Fibroblast of skin of right quadriceps (primary cell): Measurements from ENCODE around the gene SLC2A10.

Experiments
- DNase-seq: peaks from one replicate; pipeline ENCODE4 v3.0.0-alpha.2; 2013

The SLC2A10 gene

GRCh38 chr20:46704714-46705377, 4.6 kb upstream of the SLC2A10 start:
- peak; percentile 40 for DNase-seq

GRCh38 chr20:46705378-46705729, 4.1 kb upstream of the SLC2A10 start:
- DNase-seq: peak; percentile 82

- no peak for DNase-seq
Measured at GRCh38 chr20:46706242-46706641, 3.2 kb upstream of the SLC2A10 start.

GRCh38 chr20:46708172-46708860, 1.1 kb upstream of the SLC2A10 start:
- DNase-seq: no peak

GRCh38 chr20:46709055-46709458, 392 bp upstream of the SLC2A10 start:
- no peak for DNase-seq

- no peak for DNase-seq
Measured at GRCh38 chr20:46710153-46710913, 884 bp downstream of the SLC2A10 start.

GRCh38 chr20:46712056-46712636, 2.7 kb downstream of the SLC2A10 start:
- no peak for DNase-seq

GRCh38 chr20:46713957-46714834, 4.7 kb downstream of the SLC2A10 start:
- no peak for DNase-seq

DNA sequence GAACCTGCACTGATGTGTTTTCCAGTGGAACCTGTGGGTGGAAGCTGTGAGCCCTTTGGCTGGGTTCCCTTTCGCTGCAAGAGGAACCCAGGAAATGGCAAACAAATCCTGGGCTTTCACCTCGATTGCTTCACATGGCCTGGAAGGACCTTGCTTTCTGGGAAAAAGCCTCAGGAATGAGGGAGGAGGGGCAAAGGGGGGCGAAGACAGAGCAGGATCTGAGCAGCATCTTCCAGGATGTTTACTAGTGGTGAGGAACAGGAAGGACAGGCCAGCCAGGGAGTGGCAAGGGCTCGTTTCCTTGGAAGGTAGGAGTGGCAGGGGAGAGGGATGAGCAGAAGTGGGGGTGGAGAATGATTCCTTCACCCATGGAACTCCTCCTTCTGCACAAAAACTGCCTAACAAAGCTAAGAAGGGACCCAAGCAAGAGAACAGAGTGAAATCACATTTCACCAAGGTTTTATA, 5.9 kb downstream of the SLC2A10 start:
- peak; percentile 89 for DNase-seq

GRCh38 chr20:46717818-46718541, 8.5 kb downstream of the SLC2A10 start:
- no peak for DNase-seq

GRCh38 chr20:46720019-46720418, 10.6 kb downstream of the SLC2A10 start:
- DNase-seq: no peak

GRCh38 chr20:46720776-46721425, 11.5 kb downstream of the SLC2A10 start:
- DNase-seq: no peak

- no peak for DNase-seq
Measured at GRCh38 chr20:46721476-46721875, 12.0 kb downstream of the SLC2A10 start.

DNA sequence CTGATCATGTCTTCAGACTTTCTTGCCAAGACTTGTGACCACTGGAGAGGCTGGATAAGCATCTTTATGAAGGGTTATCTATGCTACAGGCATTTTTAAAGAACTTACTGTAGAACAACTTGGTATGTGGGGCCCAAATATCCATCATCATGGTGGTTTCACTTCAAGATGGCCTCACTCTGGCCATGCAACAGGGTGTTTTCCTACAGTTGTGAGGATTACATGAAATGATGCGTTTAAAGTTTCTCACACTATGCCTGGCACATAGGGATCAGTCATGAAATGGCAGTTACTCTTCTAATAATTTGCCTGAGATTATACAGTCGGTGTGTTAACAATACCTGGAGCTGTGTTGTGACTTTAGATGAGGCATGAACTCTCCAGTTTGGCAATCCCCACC, 13.0 kb downstream of the SLC2A10 start:
- no peak for DNase-seq

DNA sequence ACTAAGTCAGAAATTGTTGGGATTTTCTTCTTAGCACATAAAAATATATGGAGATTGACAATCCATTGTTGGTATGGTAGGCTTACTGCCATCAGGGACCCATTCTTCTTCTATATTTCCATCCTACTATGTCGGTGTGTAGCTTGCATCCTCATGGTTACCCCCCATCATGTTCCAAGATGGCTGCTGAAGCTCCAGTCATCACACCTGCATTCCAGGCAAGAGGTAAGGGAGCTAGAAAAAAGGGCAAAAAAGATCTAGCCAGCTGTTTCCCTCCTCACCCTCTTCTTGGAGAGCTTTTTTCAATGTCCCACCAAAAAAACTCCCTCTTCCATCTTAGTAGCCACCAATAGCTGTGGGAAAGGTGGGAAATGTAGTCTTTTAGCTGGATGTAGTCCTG, 13.6 kb downstream of the SLC2A10 start:
- DNase-seq: no peak

GRCh38 chr20:46724343-46724959, 15.0 kb downstream of the SLC2A10 start:
- no peak for DNase-seq

GRCh38 chr20:46725186-46726165, 16.0 kb downstream of the SLC2A10 start:
- DNase-seq: no peak

DNA sequence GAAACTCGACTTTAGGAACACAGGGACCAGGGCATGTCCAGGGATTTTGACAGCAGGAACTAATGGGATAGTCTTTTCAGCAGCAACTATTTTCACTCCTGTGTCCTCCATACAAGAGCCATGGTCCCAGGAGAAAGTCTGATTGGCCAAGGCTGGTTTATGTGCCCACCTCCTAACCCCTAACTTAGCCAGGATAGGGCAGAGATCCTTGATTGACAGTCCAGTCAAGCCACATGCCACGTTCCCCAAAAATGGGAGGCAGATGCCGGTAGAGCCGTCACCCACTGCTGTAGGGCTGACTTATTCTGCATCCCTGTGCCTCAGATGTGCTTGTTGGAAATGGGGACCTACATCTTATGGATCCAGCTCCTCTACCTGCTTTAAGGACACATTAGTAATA, 22.3 kb downstream of the SLC2A10 start:
- no peak for DNase-seq

GRCh38 chr20:46735436-46735835, 26.0 kb downstream of the SLC2A10 start:
- DNase-seq: no peak
